ENCODE measurements around the gene SHISA7. TPM values are rescaled to one million over a fixed set of nuclear protein-coding genes. Genes with fewer than 3 reads are reported as not detected.

Gene SHISA7
- polyA plus RNA-seq, 2 of the 4 experiments (the other 2 are of a cell fraction), result 0.01 TPM; not detected in 1

DNA sequence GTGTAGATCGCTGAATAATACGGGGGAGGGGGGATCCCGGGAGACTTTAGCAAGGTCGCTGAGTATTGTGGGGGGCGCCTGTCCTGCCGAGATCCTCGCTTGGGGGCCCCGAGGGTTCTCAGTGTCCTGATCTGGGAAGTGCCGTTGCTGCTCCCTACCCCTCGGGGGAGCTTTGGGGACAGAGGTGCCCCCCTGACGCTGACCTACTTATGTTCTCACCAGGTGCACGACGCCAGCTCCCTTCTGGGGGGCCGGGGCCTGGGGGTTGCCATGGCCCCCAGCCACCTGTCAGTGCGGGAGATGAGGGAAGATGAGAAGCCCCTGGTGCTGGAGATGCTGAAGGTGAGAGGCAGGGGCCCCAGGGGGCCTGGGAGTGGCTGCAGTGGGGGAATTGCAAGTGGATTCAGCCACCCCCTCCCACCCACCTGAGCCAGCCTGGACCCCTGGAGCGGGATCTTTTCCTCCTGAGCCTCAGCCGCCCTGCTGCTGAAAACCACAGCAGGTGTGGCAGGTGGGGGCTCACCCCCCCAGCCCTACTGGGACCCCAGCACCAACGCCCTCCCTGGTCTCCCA is 42.4 kb upstream of the SHISA7 start:
- POLR2A ChIA-PET, result interaction anchor here (1.0 to 4.1 kb wide), 8 partner anchors 9 to 398 kb away, joined by 3 to 53 read pairs (median 4); partner anchors contain the start of genes FIZ1, ISOC2, ZNF628 and ZNF865
- CTCF ChIA-PET, result interaction anchor here (0.8 to 17.3 kb wide), 11 partner anchors 10 to 397 kb away, joined by 3 to 219 read pairs (median 6); partner anchors contain the start of genes ZNF628 and ZNF865
- no peaks in the 10 kb centered on the region for H3K9me3 ChIP-seq
- peak overlapping the region; percentile 97 for H3K4me2 ChIP-seq
- H3K4me1 ChIP-seq, result peaks cover 51% of the 10 kb centered on the region
- peak overlapping the region; percentile 75 for H3K4me3 ChIP-seq
- WGBS (ENCODE audit: missing lambda C conversion rate), result 30% methylated on average over 18 of the region's 18 CpGs
- no peak for TF ChIP-seq CBX2 (IDR thresholded peaks at IDR 0.05; ENCODE audit: borderline replicate concordance, low read depth)
- TF ChIP-seq, protein P1, sequence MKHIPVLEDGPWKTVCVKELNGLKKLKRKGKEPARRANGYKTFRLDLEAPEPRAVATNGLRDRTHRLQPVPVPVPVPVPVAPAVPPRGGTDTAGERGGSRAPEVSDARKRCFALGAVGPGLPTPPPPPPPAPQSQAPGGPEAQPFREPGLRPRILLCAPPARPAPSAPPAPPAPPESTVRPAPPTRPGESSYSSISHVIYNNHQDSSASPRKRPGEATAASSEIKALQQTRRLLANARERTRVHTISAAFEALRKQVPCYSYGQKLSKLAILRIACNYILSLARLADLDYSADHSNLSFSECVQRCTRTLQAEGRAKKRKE (CRISPR knock-in tag; IDR thresholded peaks at IDR 0.05; ENCODE audit: low read depth), result no peak
- no peak for TF ChIP-seq BHLHE40 (IDR thresholded peaks at IDR 0.05; ENCODE audit: low read depth, low read length)
- no peak for TF ChIP-seq CHD2 (IDR thresholded peaks at IDR 0.05; ENCODE audit: low read length, partially characterized antibody)
- no peak for TF ChIP-seq JUN (IDR thresholded peaks at IDR 0.05)
- TF ChIP-seq EP300 (IDR thresholded peaks at IDR 0.05), result no peak
- TF ChIP-seq, protein P2, sequence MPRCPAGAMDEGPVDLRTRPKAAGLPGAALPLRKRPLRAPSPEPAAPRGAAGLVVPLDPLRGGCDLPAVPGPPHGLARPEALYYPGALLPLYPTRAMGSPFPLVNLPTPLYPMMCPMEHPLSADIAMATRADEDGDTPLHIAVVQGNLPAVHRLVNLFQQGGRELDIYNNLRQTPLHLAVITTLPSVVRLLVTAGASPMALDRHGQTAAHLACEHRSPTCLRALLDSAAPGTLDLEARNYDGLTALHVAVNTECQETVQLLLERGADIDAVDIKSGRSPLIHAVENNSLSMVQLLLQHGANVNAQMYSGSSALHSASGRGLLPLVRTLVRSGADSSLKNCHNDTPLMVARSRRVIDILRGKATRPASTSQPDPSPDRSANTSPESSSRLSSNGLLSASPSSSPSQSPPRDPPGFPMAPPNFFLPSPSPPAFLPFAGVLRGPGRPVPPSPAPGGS (IDR thresholded peaks at IDR 0.05), result no peak
- no peak for TF ChIP-seq RAD21 (conservative IDR thresholded peaks at IDR 0.05 in 1 of 2, IDR thresholded peaks at IDR 0.05 in 1 of 2)
- no peak for TF ChIP-seq PHF8 (IDR thresholded peaks at IDR 0.05; ENCODE audit: borderline replicate concordance, low read depth)
- TF ChIP-seq ESRRA (IDR thresholded peaks at IDR 0.05; ENCODE audit: borderline replicate concordance, low read length), result no peak
- TF ChIP-seq, protein P3, sequence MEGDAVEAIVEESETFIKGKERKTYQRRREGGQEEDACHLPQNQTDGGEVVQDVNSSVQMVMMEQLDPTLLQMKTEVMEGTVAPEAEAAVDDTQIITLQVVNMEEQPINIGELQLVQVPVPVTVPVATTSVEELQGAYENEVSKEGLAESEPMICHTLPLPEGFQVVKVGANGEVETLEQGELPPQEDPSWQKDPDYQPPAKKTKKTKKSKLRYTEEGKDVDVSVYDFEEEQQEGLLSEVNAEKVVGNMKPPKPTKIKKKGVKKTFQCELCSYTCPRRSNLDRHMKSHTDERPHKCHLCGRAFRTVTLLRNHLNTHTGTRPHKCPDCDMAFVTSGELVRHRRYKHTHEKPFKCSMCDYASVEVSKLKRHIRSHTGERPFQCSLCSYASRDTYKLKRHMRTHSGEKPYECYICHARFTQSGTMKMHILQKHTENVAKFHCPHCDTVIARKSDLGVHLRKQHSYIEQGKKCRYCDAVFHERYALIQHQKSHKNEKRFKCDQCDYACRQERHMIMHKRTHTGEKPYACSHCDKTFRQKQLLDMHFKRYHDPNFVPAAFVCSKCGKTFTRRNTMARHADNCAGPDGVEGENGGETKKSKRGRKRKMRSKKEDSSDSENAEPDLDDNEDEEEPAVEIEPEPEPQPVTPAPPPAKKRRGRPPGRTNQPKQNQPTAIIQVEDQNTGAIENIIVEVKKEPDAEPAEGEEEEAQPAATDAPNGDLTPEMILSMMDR (IDR thresholded peaks at IDR 0.05), result no peak
- TF ChIP-seq NFE2L2 (conservative IDR thresholded peaks at IDR 0.05; ENCODE audit: low read length), result no peak
- TF ChIP-seq RCOR1 (IDR thresholded peaks at IDR 0.05; ENCODE audit: low read depth, low read length), result no peak
- ATAC-seq (peak; percentile 0 to 6; a peak in 3 of 6 replicates), FAIRE-seq (no peak), DNase-seq (ENCODE audit: low read depth in 1 of 2, low spot score in 1 of 2) (no peak)
- peak overlapping the region; percentile 89 to 93 for H3K27ac ChIP-seq

DNA sequence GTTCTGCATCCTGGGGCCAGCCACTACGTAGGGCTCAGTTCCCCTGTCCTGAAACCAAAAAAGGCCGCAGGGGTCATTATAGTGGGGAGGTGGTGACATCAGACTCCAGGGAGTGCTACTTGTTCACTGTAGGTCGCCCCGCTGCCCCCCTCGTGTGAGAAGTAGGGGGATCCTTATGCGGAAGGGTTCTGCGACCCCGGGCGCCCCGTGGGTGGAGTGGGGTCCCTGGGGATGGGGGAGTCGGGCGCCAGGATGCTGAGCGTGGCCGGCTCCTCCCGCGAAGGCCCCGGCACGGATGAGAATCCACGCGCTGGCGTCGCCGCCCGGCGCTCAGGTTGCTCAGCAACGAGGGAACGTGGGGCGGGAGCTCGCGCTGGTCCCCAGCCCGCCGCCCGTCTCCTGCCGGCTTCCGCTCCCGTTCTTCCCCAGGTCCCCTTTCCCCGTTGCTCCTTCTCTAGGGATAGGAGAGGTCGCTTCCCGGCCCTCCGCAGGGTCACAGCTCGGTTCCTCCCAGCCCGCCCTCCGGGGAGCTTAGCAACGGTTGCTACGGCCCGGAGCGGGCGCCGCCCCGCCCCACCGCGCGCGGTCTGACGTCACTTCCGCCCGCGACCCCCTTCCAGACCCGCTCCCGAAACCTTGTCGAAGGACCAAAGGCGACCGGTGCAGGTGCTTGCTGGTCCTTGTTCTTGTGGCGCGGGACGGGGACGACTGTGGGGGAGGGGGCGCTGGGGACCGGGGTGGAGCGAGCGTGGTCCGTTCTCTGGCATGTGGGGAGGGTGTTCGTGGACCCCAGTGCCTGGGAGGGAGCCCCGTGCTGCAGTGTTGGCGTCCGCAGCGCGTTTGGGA is 41.7 kb upstream of the SHISA7 start, which contains the start of gene NAT14:
TSS of gene NAT14 (plus strand) at position 596 of the 846 bp plus-strand sequence. CDS start 521 bp downstream, outside the sequence.
- ATAC-seq (peak; percentile 33 to 71), FAIRE-seq (no peak), DNase-seq (ENCODE audit: low read depth in 1 of 2, low spot score in 1 of 2) (peak; percentile 77 to 94)
- 6% methylated on average over 57 of the region's 78 CpGs for WGBS (ENCODE audit: missing lambda C conversion rate)
- peak within 1 kb of the TSS; percentile 97 for H3K4me2 ChIP-seq
- CTCF ChIA-PET, result interaction anchor here (1.2 to 17.3 kb wide), 10 partner anchors 9 to 344 kb away, joined by 3 to 219 read pairs (median 6); partner anchors contain the start of genes ZNF628 and ZNF865
- H3K9me3 ChIP-seq, result no peaks in the 10 kb centered on the region
- POLR2A ChIA-PET, result interaction anchor here (0.7 to 4.1 kb wide), 10 partner anchors 8 to 397 kb away, joined by 3 to 53 read pairs (median 4); partner anchors contain the start of genes FIZ1, ISOC2, UBE2S and ZNF628
- peak within 1 kb of the TSS; percentile 75 for H3K4me3 ChIP-seq
- H3K27ac ChIP-seq, result peak within 1 kb of the TSS; percentile 89 to 93
- H3K4me1 ChIP-seq, result peaks cover 50% of the 10 kb centered on the region
- no peak for TF ChIP-seq HOXB5 (CRISPR knock-in tag; IDR thresholded peaks at IDR 0.05)
- TF ChIP-seq RNF2 (IDR thresholded peaks at IDR 0.05; ENCODE audit: borderline replicate concordance, low read depth), result no peak
- peak; percentile 22 for TF ChIP-seq POLR2A (IDR thresholded peaks at IDR 0.05; ENCODE audit: low read length)
- TF ChIP-seq NFE2L2 (conservative IDR thresholded peaks at IDR 0.05; ENCODE audit: low read length), result no peak
- peak; percentile 30; the same call in 1 of the 2 replicates for TF ChIP-seq HOXB13 (CRISPR knock-in tag; IDR thresholded peaks at IDR 0.05; ENCODE audit: low read depth)
- TF ChIP-seq, protein P4, sequence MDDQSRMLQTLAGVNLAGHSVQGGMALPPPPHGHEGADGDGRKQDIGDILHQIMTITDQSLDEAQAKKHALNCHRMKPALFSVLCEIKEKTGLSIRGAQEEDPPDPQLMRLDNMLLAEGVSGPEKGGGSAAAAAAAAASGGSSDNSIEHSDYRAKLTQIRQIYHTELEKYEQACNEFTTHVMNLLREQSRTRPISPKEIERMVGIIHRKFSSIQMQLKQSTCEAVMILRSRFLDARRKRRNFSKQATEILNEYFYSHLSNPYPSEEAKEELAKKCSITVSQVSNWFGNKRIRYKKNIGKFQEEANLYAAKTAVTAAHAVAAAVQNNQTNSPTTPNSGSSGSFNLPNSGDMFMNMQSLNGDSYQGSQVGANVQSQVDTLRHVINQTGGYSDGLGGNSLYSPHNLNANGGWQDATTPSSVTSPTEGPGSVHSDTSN (IDR thresholded peaks at IDR 0.05), result peak; percentile 56
- TF ChIP-seq FOSL2 (IDR thresholded peaks at IDR 0.05), result no peak
- peak; percentile 38; the same call in 1 of the 2 replicates for TF ChIP-seq FOSL2 (CRISPR knock-in tag; IDR thresholded peaks at IDR 0.05)
- peak; percentile 85 for TF ChIP-seq HOXA7 (CRISPR knock-in tag; IDR thresholded peaks at IDR 0.05)
- TF ChIP-seq CHD2 (IDR thresholded peaks at IDR 0.05; ENCODE audit: low read length, partially characterized antibody), result no peak
- TF ChIP-seq, protein P5, sequence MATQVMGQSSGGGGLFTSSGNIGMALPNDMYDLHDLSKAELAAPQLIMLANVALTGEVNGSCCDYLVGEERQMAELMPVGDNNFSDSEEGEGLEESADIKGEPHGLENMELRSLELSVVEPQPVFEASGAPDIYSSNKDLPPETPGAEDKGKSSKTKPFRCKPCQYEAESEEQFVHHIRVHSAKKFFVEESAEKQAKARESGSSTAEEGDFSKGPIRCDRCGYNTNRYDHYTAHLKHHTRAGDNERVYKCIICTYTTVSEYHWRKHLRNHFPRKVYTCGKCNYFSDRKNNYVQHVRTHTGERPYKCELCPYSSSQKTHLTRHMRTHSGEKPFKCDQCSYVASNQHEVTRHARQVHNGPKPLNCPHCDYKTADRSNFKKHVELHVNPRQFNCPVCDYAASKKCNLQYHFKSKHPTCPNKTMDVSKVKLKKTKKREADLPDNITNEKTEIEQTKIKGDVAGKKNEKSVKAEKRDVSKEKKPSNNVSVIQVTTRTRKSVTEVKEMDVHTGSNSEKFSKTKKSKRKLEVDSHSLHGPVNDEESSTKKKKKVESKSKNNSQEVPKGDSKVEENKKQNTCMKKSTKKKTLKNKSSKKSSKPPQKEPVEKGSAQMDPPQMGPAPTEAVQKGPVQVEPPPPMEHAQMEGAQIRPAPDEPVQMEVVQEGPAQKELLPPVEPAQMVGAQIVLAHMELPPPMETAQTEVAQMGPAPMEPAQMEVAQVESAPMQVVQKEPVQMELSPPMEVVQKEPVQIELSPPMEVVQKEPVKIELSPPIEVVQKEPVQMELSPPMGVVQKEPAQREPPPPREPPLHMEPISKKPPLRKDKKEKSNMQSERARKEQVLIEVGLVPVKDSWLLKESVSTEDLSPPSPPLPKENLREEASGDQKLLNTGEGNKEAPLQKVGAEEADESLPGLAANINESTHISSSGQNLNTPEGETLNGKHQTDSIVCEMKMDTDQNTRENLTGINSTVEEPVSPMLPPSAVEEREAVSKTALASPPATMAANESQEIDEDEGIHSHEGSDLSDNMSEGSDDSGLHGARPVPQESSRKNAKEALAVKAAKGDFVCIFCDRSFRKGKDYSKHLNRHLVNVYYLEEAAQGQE (IDR thresholded peaks at IDR 0.05), result no peak; the same call in 1 of the 2 replicates
- 0 out of 2 replicates have a peak, but pooled peaks have one; percentile 63 for TF ChIP-seq EHF (CRISPR knock-in tag; IDR thresholded peaks at IDR 0.05)
- TF ChIP-seq, protein P6, sequence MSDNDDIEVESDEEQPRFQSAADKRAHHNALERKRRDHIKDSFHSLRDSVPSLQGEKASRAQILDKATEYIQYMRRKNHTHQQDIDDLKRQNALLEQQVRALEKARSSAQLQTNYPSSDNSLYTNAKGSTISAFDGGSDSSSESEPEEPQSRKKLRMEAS (IDR thresholded peaks at IDR 0.05), result peak; percentile 54; the same call in 1 of the 2 replicates
- no peak for TF ChIP-seq RCOR1 (IDR thresholded peaks at IDR 0.05; ENCODE audit: low read depth, low read length)
